Dermis blood vessel endothelial cell (primary cell): ENCODE results near the gene CDH5. TPM values are rescaled to one million over a fixed set of nuclear protein-coding genes. Genes with fewer than 3 reads are reported as not detected.

Experiments
- DNase-seq: peaks from one replicate; pipeline ENCODE4 v3.0.0; 2010
- total RNA-seq: library from RNA; depleted of rRNA; stranded (reverse); fragments of >200 nt; gene quantifications from 2 replicates; pipeline ENCODE4 v1.2.3, GENCODE V29; 2014

Gene CDH5
- total RNA-seq, 1 donor from 2014 or later = 713 TPM

DNA sequence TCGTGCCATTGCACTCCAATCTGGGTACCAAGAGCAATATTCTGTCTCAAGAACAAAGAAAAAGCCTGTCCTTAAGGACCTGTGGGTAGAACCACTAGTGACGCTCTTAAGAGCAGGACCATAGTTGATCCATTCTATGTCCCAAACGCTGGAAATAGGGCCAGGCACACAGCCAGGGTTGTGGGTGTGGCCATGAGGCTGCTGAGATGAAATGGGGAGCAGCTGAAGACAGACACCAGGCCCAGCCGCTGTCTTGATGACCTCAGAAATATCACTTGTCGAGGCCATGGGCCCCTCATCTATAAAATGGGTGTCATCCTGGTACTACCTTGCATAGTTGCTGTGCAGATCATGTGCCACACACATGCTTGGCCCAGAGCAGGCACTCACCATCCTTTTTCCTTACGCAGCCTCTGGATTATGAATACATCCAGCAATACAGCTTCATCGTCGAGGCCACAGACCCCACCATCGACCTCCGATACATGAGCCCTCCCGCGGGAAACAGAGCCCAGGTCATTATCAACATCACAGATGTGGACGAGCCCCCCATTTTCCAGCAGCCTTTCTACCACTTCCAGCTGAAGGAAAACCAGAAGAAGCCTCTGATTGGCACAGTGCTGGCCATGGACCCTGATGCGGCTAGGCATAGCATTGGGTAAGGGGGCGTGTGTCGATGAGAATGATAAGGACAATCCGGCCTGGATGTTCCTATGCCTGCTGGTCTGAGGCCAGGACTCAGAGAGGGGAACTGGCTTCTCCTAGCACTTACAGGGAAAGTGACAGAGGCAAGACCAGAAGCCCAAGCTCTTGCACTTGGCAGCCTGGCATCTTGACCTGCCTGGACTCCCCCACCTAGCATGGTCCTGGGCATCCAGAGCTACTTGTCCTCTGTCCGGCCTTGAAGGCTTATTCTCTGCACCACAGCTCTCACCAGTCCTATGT lies 25.5 kb downstream of the CDH5 start:
- DNase-seq = no peak

DNA sequence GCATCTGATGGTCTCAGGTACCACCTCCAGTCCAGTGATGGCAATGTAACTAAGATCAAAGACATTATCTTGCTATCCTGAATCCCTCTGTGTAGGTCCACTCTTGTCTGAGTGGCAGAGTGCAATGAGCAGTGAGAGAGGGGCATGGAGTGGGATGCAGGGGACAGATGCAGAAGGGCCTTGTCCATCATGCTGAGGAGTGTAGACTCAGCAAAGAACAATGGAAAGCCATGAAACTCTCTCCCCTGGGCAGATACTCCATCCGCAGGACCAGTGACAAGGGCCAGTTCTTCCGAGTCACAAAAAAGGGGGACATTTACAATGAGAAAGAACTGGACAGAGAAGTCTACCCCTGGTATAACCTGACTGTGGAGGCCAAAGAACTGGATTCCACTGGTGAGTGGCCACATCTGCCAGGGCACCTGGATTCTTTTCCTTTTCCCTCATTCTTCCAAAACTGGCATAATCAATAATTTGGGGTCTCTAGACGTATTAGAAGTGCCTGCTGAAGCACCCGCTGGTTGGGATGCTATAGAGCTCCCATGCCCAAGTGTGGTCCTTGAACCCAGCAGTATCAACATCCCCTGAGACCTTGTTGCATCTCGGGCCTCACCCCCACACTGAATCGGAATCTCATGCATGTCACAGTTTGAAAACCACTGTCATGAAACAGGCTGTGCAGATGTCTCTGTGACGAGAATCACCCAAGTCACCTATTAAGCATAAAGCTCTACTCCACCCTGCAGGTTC lies 29.5 kb downstream of the CDH5 start:
- DNase-seq = no peak

GRCh38 chr16:66397736-66398433 lies 31.4 kb downstream of the CDH5 start:
- DNase-seq = no peak

GRCh38 chr16:66399031-66399430 lies 32.5 kb downstream of the CDH5 start:
- no peak for DNase-seq

GRCh38 chr16:66399930-66400329 lies 33.4 kb downstream of the CDH5 start:
- DNase-seq = peak; percentile 84

GRCh38 chr16:66400503-66401380 lies 34.3 kb downstream of the CDH5 start:
- no peak for DNase-seq

DNA sequence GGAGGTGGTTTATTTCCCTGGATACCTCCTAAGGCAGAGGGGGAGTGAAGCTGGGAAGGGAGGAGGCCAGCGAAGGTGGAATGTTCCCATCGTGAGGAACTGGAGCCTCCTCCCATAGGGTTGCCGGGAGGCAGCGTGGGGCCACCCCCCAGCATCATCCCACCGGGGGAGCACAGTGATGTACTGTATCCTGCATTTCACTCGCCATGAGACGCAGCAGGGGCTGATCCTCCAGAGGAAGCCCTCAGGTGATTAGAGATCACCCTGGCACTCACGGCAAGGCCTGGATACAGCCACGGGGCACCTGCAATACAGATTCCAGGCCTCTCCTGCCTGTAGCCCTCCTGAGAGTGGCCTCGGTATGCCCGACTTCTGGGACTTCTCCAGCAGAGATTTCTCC lies 35.1 kb downstream of the CDH5 start:
- no peak for DNase-seq

DNA sequence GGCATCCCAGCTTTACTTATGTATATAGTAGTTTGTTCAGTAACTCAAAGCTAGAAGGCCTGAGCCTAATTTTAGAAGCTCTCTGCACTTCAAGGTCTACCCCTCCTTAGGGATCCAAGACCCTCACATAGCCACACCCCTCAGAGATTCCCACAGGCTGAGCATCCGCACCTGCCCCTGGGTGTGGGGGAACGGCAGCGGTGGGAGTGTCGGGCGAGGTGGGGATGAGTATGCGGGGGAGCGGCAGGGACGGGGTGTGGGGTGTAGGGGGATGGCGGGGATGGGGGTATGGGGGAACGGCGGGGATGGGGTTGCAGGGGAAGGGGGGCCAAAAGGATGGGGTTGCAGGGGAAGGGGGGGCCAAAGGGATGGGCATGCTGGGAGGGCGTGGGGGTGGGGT lies 35.7 kb downstream of the CDH5 start:
- DNase-seq = no peak

DNA sequence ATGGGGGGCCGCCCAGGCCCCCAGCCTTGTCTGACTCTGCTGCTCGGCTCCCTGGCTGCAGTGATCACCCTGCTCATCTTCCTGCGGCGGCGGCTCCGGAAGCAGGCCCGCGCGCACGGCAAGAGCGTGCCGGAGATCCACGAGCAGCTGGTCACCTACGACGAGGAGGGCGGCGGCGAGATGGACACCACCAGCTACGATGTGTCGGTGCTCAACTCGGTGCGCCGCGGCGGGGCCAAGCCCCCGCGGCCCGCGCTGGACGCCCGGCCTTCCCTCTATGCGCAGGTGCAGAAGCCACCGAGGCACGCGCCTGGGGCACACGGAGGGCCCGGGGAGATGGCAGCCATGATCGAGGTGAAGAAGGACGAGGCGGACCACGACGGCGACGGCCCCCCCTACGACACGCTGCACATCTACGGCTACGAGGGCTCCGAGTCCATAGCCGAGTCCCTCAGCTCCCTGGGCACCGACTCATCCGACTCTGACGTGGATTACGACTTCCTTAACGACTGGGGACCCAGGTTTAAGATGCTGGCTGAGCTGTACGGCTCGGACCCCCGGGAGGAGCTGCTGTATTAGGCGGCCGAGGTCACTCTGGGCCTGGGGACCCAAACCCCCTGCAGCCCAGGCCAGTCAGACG lies 36.2 kb downstream of the CDH5 start:
- no peak for DNase-seq

DNA sequence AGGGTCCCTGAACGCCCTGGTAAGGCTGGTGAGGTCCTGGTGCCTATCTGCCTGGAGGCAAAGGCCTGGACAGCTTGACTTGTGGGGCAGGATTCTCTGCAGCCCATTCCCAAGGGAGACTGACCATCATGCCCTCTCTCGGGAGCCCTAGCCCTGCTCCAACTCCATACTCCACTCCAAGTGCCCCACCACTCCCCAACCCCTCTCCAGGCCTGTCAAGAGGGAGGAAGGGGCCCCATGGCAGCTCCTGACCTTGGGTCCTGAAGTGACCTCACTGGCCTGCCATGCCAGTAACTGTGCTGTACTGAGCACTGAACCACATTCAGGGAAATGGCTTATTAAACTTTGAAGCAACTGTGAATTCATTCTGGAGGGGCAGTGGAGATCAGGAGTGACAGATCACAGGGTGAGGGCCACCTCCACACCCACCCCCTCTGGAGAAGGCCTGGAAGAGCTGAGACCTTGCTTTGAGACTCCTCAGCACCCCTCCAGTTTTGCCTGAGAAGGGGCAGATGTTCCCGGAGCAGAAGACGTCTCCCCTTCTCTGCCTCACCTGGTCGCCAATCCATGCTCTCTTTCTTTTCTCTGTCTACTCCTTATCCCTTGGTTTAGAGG lies 37.1 kb downstream of the CDH5 start:
- DNase-seq = no peak

DNA sequence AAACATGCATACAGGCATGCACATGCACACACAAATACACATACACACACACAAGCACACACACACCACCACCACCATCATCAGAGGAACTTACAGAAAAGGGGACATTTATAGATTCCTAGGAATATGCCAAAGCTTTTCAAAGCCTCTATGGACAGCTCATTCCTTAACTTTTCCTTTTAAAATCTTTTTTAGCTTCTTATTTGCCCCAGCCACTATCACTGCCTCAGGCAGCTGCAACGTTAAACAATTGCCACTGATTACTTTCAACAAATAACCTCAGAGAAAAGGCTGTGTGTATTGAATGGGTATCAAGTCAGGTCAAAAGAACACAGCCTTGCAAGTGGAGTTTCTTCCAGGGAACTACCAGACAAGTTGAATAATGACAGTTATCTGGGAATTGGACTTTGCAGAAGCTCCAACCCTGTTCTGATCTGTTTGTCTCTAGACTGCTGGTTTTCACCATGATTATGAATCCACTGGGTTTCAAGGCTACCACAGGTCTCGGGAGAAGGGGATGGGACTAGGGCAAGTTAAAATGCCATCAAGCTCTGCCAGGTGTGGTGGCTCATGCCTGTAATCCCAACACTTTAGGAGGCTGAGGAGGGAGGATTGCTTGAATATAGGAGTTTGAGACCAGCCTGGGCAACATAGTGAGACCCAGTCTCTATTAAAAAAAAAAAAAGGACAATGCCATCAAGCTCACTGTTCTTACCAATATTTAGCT lies 38.7 kb downstream of the CDH5 start:
- DNase-seq = no peak

- peak; percentile 89 for DNase-seq
Observed at GRCh38 chr16:66406534-66407221, 40.2 kb downstream of the CDH5 start.

DNA sequence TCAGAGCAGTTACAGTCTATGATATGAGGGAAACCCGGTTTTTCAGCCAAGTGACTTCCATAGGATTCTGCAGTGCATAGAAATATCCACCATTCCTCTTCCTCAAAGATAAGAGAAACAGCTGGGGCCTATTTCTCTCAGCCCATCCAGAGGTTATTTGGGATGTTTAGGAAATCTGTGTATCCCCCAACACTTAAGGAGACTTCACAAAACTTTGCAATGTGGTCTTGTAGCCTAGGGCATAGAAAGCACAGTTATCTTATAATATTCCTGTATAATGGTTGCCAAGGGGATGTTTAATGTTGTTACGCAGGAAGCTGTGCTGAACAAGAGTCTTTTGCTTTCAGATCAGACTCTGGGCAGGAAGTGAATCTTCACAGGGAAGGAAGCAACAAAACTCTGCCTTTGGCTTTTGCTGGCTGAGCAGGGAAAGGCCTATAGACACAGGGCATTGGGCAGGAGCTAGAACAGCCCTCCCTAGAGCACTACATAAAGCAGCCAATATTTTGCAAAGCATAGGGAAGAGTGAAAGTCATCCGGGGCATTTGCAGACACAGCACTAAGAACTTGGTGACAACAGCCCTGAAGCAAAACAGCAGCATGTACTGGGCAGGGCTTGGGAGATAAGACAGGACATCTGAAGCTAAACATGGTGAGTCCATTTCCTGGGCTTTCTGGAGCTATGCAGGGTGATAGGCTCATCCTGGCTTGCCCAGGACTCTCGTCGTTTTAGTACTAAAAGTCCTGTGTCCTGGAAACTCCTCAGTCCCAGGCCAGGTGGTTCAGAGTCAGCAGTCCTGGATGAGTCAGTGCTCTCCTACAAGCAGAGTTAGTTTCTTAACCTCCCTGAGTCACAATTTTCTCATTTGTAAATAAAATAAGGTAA lies 41.9 kb downstream of the CDH5 start:
- peak; percentile 92 for DNase-seq

DNA sequence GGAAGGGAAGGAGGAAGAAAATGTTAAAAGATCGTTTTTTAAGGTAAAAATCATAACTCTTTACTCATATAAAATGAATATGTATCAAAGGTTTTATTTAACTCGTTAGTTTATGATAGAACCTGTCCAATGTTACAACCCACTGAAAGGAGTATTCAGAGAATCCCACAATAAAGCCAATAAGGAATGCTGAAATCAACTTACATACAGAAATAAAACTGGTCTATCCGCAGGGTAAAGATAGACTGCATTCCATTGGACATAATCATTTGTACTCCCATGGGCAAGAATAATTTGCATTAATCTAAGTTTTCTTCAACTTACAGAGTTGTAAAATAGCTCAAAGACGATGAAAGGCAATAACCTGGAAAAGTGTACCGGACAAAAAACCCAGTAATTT lies 42.7 kb downstream of the CDH5 start:
- DNase-seq = no peak

- no peak for DNase-seq
Observed at GRCh38 chr16:66412182-66412581, 45.7 kb downstream of the CDH5 start.

- no peak for DNase-seq
Observed at GRCh38 chr16:66414891-66415290, 48.4 kb downstream of the CDH5 start.

- DNase-seq = no peak
Observed at GRCh38 chr16:66416136-66416535, 49.6 kb downstream of the CDH5 start.

- no peak for DNase-seq
Observed at GRCh38 chr16:66416939-66417700, 50.6 kb downstream of the CDH5 start.
